Psoas muscle (tissue), 8 donors: ENCODE results near the gene FHAD1. TPM values are rescaled to one million over a fixed set of nuclear protein-coding genes. Genes with fewer than 3 reads are reported as not detected.

Experiments
- ATAC-seq, 4 donors: fragments of 200-7000 bp; cut with Tn5 transposase; one replicate each; pipeline ENCODE4 v1.9.1; 2020; ENCODE audit warnings: moderate library complexity in 3 of 4, mild to moderate bottlenecking in 2 of 4
- DNase-seq, 2 donors: peaks; one replicate each; pipeline ENCODE4 v3.0.0-alpha.2; 2020
- H3K27ac ChIP-seq: fragments of 200-600 bp; one replicate; pipeline ENCODE4 v1.8.0; 2022
- H3K27me3 ChIP-seq, 3 donors: fragments of 200-600 bp in 1 of 3; one replicate each; pipeline versions ENCODE4 v1.6.1 to v1.8.0; 2013 to 2022; ENCODE audit warnings: low read length in 2 of 3, mild to moderate bottlenecking in 2 of 3, moderate library complexity in 1 of 3; ENCODE audit not compliant: insufficient read depth in 3 of 3
- H3K36me3 ChIP-seq, 2 donors: fragments of 200-600 bp in 1 of 2; one replicate each; pipeline versions ENCODE4 v1.6.1 to v1.8.0; 2013 to 2022; ENCODE audit warnings: low read depth in 1 of 2, mild to moderate bottlenecking in 1 of 2, moderate library complexity in 1 of 2; ENCODE audit not compliant: insufficient read depth in 1 of 2
- H3K4me1 ChIP-seq: fragments of 200-600 bp; one replicate; pipeline ENCODE4 v1.8.0; 2022
- H3K4me3 ChIP-seq: fragments of 200-600 bp; one replicate; pipeline ENCODE4 v1.8.0; 2022; ENCODE audit warnings: mild to moderate bottlenecking
- H3K9me3 ChIP-seq: fragments of 200-600 bp; one replicate; pipeline ENCODE4 v1.8.0; 2022
- WGBS, 3 donors: extraction: QIAGEN DNeasy Blood & Tissue Kit; methylation state at CpG; one replicate each; pipeline versions ENCODE4 v1.1.6 to v1.1.7; 2013; 5-methylcytosine and 5-hydroxymethylcytosine counted together
- intact Hi-C, 2 donors: fragments of 100-400 bp; cut with DNase I; formaldehyde crosslinking; loops; one replicate each; pipeline versions ENCODE4 v1.11.0 to v1.14.2; 2022
- polyA plus RNA-seq, 3 donors: library from polyadenylated mRNA; stranded (reverse); fragments of 200-250 nt; gene quantifications; one replicate each; pipeline ENCODE4 v1.2.3, GENCODE V29; 2013
- total RNA-seq, 4 donors: library from RNA; stranded (reverse); fragmentation: NEBNext Ultra II Directional in 2 of 4; extraction: Animal tissue kit (Norgen Biotek cat#: 25700) in 2 of 4; gene quantifications; one replicate each; pipeline versions ENCODE4 v1.2.1 to v1.2.4, GENCODE V29; 2021 to 2023
- TF ChIP-seq, protein P1 (sequence below): fragments of 200-600 bp; IDR thresholded peaks from one replicate; pipeline ENCODE4 v1.8.0; 2022; ENCODE audit warnings: antibody characterized with exemption
- donor health status: healthy with polysubstance abuse.
- donor health status: DM: no; HTN: no; CAD: no; lungs with moderate emphysema.
- donor health status: Bipolar disorder and iron deficiency.
- donor health status: healthy.
- donor health status: DM: yes; HTN: yes; CAD: no.
- donor health status: DM: no; HTN: no; CAD: no.
- donor health status: DM: no; HTN: no; CAD: no.
- donor health status: DM: yes; HTN: yes; CAD: no.

FHAD1 gene
- total and polyA plus RNA-seq, 7 donors: 0.03 to 0.24 (median 0.06) TPM; not detected in 4

GRCh38 chr1:15282038-15282437 lies 35.0 kb downstream of the FHAD1 start:
- H3K9me3 ChIP-seq: no peaks in the 10 kb centered on the region
- peaks cover 0 to 13% (median 0%) of the 10 kb centered on the region in 3 donors for H3K27me3 ChIP-seq
- DNase-seq (no peak), ATAC-seq (no peak)
- H3K36me3 ChIP-seq: no peaks in the 10 kb centered on the region
- no peak overlapping the region for H3K27ac ChIP-seq
- intact Hi-C loops: no loop called here
- H3K4me1 ChIP-seq: no peaks in the 10 kb centered on the region
- H3K4me3 ChIP-seq: no peak overlapping the region
- 66 to 90% (median 76%) methylated on average over 2 of the region's 2 CpGs for WGBS, 3 donors
- TF ChIP-seq, protein P1, sequence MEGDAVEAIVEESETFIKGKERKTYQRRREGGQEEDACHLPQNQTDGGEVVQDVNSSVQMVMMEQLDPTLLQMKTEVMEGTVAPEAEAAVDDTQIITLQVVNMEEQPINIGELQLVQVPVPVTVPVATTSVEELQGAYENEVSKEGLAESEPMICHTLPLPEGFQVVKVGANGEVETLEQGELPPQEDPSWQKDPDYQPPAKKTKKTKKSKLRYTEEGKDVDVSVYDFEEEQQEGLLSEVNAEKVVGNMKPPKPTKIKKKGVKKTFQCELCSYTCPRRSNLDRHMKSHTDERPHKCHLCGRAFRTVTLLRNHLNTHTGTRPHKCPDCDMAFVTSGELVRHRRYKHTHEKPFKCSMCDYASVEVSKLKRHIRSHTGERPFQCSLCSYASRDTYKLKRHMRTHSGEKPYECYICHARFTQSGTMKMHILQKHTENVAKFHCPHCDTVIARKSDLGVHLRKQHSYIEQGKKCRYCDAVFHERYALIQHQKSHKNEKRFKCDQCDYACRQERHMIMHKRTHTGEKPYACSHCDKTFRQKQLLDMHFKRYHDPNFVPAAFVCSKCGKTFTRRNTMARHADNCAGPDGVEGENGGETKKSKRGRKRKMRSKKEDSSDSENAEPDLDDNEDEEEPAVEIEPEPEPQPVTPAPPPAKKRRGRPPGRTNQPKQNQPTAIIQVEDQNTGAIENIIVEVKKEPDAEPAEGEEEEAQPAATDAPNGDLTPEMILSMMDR: no peak

- ATAC-seq: no peak
- DNase-seq: no peak
Observed at GRCh38 chr1:15282810-15283474, 35.9 kb downstream of the FHAD1 start.

GRCh38 chr1:15283526-15283925 lies 36.5 kb downstream of the FHAD1 start:
- TF ChIP-seq, protein P1: no peak
- WGBS, 3 donors: 51 to 75% (median 75%) methylated on average over 2 of the region's 2 CpGs
- no peak for ATAC-seq

More at GRCh38 chr1:15282810-15283474, 35.9 kb downstream of the FHAD1 start:
- Histone ChIP-seq H3K4me1 (no peaks in the 10 kb centered on the region), H3K9me3 (no peaks in the 10 kb centered on the region), H3K36me3 (no peaks in the 10 kb centered on the region), H3K27me3 (peaks cover 0 to 13% (median 0%) of the 10 kb centered on the region in 3 donors), H3K27ac (no peak overlapping the region), H3K4me3 (no peak overlapping the region)
- intact Hi-C loops: no loop called here
- TF ChIP-seq, protein P1: no peak
- WGBS, 3 donors: 82 to 92% (median 85%) methylated on average over 7 of the region's 7 CpGs

DNA sequence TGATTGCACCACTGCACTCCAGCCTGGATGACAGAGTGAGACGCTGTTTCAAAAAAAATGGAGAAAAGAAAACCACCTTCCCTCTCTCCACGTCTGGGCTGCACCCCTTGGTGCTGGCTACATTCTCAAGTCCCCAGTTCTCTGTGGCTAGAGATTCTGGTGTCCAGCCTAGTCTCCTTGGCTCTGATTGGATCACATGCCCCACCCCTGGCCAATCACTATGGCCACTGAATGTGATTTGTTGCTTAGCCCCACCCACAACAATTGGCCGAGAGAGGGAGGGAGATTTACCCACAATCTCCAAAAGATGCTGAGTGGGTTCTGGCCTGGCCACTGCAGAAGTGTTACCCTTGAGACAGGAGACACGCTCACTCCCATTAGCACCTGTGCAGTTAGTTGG lies 39.4 kb downstream of the FHAD1 start:
- ATAC-seq (no peak), DNase-seq (no peak)
- Histone ChIP-seq H3K4me3 (no peak overlapping the region), H3K27me3 (peaks cover 0 to 11% (median 0%) of the 10 kb centered on the region in 3 donors), H3K4me1 (no peaks in the 10 kb centered on the region), H3K9me3 (no peaks in the 10 kb centered on the region), H3K27ac (no peak overlapping the region), H3K36me3 (no peaks in the 10 kb centered on the region)
- intact Hi-C loops: no loop called here
- WGBS, 3 donors: 78 to 85% (median 84%) methylated on average over 4 of the region's 4 CpGs
- TF ChIP-seq, protein P1: no peak

More at GRCh38 chr1:15283526-15283925, 36.5 kb downstream of the FHAD1 start:
- Histone ChIP-seq H3K36me3 (no peaks in the 10 kb centered on the region), H3K27ac (no peak overlapping the region), H3K4me1 (no peaks in the 10 kb centered on the region), H3K27me3 (peaks cover 0 to 17% (median 0%) of the 10 kb centered on the region in 3 donors), H3K9me3 (no peaks in the 10 kb centered on the region), H3K4me3 (no peak overlapping the region)
- intact Hi-C loops: no loop called here
- DNase-seq: no peak
